ENCODE results near the gene NDUFB3. TPM values are rescaled to one million over a fixed set of nuclear protein-coding genes. Genes with fewer than 3 reads are reported as not detected.

The NDUFB3 gene
- total and polyA plus RNA-seq, 2 donors (not counting 1 experiment from before 2014, with no cell fraction given), result 13.0 to 44.7 TPM

GRCh38 chr2:201072201-201072530, 365 bp downstream of the NDUFB3 start:
- CTCF ChIA-PET, result interaction anchor here (1.1 to 6.2 kb wide), 4 partner anchors 45 to 161 kb away, joined by 5 to 45 read pairs (median 41); partner anchors contain the start of gene CFLAR
- peaks cover 18 to 27% of the 10 kb centered on the region in 2 donors for H3K4me1 ChIP-seq (ENCODE audit: control insufficient read depth in 2 of 2, insufficient read depth in 2 of 2, low read length in 2 of 2)
- TF ChIP-seq CTCF (IDR thresholded peaks at IDR 0.05) (no peak), EZH2 (IDR thresholded peaks at IDR 0.05; ENCODE audit: borderline replicate concordance, insufficient read depth, low read depth, low read length, poor library complexity, severe bottlenecking) (no peak)
- intact Hi-C loops (cut with micrococcal nuclease), result no loop called here
- peaks cover 0 to 3% (median 0%) of the 10 kb centered on the region in 3 donors for H3K9me3 ChIP-seq (ENCODE audit: control extremely low read depth in 1 of 3, control insufficient read depth in 2 of 3, insufficient read depth in 1 of 3, low read length in 2 of 3)
- peak overlapping the region; percentile 87 for H3K4me2 ChIP-seq (replicated peaks; ENCODE audit: low read depth, low read length, poor library complexity, severe bottlenecking)
- DNase-seq (no peak), ATAC-seq (ENCODE audit: low read depth) (no peak)
- H3K4me3 ChIP-seq (ENCODE audit: control extremely low read depth in 1 of 5, extremely low read depth in 1 of 5, insufficient read depth in 1 of 5, low read depth in 2 of 5, low read length in 4 of 5), result peak overlapping the region; percentile 61 to 92 (median 86)
- Mint-ChIP-seq H3K4me3 (peak overlapping the region; percentile 91), H3K27ac (peak overlapping the region; percentile 98), H3K4me1 (peaks cover 35% of the 10 kb centered on the region), H3K27me3 (no peaks in the 10 kb centered on the region), H3K9me3 (ENCODE audit: insufficient read depth) (no peaks in the 10 kb centered on the region)
- H3K79me2 ChIP-seq (ENCODE audit: control insufficient read depth, insufficient read depth, low read length), result peaks cover 83% of the 10 kb centered on the region
- WGBS (ENCODE audit: insufficient coverage), result no CpG with 5 or more reads among the region's 5 CpGs
- H3K9ac ChIP-seq (ENCODE audit: low read length), result peak overlapping the region; percentile 90
- H3K27ac ChIP-seq (ENCODE audit: low read length in 2 of 2), result peak overlapping the region; percentile 58 to 91
- H3K27me3 ChIP-seq (replicated peaks in 1 of 4; ENCODE audit: control extremely low read depth in 1 of 4, control insufficient read depth in 3 of 4, insufficient read depth in 4 of 4, low read length in 3 of 4), result no peaks in the 10 kb centered on the region
- POLR2A ChIA-PET, result interaction anchor here (1.3 kb wide), 1 partner anchor 45 kb away, joined by 3 read pairs; no protein-coding TSS in a partner anchor
- H2AFZ ChIP-seq (ENCODE audit: insufficient read depth, low read depth, low read length, poor library complexity, severe bottlenecking), result peak overlapping the region; percentile 96
- no peaks in the 10 kb centered on the region for H4K20me1 ChIP-seq (ENCODE audit: control insufficient read depth, insufficient read depth, low read length, poor library complexity, severe bottlenecking)
- H3K36me3 ChIP-seq (replicated peaks in 1 of 2; ENCODE audit: control extremely low read depth in 1 of 2, control insufficient read depth in 1 of 2, extremely low read depth in 1 of 2, insufficient read depth in 2 of 2, low read length in 1 of 2), result peaks cover 0 to 1% of the 10 kb centered on the region in 2 experiments

GRCh38 chr2:201073071-201073470, 1.3 kb downstream of the NDUFB3 start:
- CTCF ChIA-PET, result no interaction called here
- no peak for DNase-seq
- Mint-ChIP-seq H3K4me1 (peaks cover 35% of the 10 kb centered on the region), H3K27ac (no peak overlapping the region), H3K9me3 (ENCODE audit: insufficient read depth) (no peaks in the 10 kb centered on the region), H3K4me3 (peak overlapping the region; percentile 51), H3K27me3 (no peaks in the 10 kb centered on the region)
- peak overlapping the region; percentile 90 for H3K9ac ChIP-seq (ENCODE audit: low read length)
- H4K20me1 ChIP-seq (ENCODE audit: control insufficient read depth, insufficient read depth, low read length, poor library complexity, severe bottlenecking), result no peaks in the 10 kb centered on the region
- no peak for TF ChIP-seq CTCF (IDR thresholded peaks at IDR 0.05)
- no peak for TF ChIP-seq EZH2 (IDR thresholded peaks at IDR 0.05; ENCODE audit: borderline replicate concordance, insufficient read depth, low read depth, low read length, poor library complexity, severe bottlenecking)
- peaks cover 0 to 3% (median 0%) of the 10 kb centered on the region in 3 donors for H3K9me3 ChIP-seq (ENCODE audit: control extremely low read depth in 1 of 3, control insufficient read depth in 2 of 3, insufficient read depth in 1 of 3, low read length in 2 of 3)
- no CpG with 5 or more reads among the region's 1 CpG for WGBS (ENCODE audit: insufficient coverage)
- H3K36me3 ChIP-seq (replicated peaks in 1 of 2; ENCODE audit: control extremely low read depth in 1 of 2, control insufficient read depth in 1 of 2, extremely low read depth in 1 of 2, insufficient read depth in 2 of 2, low read length in 1 of 2), result peaks cover 0 to 1% of the 10 kb centered on the region in 2 experiments
- H3K4me3 ChIP-seq (ENCODE audit: control extremely low read depth in 1 of 5, extremely low read depth in 1 of 5, insufficient read depth in 1 of 5, low read depth in 2 of 5, low read length in 4 of 5), result no peak overlapping the region
- H3K27me3 ChIP-seq (replicated peaks in 1 of 4; ENCODE audit: control extremely low read depth in 1 of 4, control insufficient read depth in 3 of 4, insufficient read depth in 4 of 4, low read length in 3 of 4), result no peaks in the 10 kb centered on the region
- H3K4me2 ChIP-seq (replicated peaks; ENCODE audit: low read depth, low read length, poor library complexity, severe bottlenecking), result peak overlapping the region; percentile 87
- no peak overlapping the region for H2AFZ ChIP-seq (ENCODE audit: insufficient read depth, low read depth, low read length, poor library complexity, severe bottlenecking)
- ATAC-seq (ENCODE audit: low read depth), result no peak
- intact Hi-C loops (cut with micrococcal nuclease), result no loop called here
- peaks cover 18 to 27% of the 10 kb centered on the region in 2 donors for H3K4me1 ChIP-seq (ENCODE audit: control insufficient read depth in 2 of 2, insufficient read depth in 2 of 2, low read length in 2 of 2)
- no peak overlapping the region for H3K27ac ChIP-seq (ENCODE audit: low read length in 2 of 2)
- H3K79me2 ChIP-seq (ENCODE audit: control insufficient read depth, insufficient read depth, low read length), result peaks cover 75% of the 10 kb centered on the region
- POLR2A ChIA-PET, result no interaction called here
